Vagina (tissue), 2 donors: ENCODE results near the gene TLNRD1.

Source experiments
- POLR2A ChIP-seq, 2 donors: fragments of 450-650 bp; IDR thresholded peaks; one replicate each; pipeline ENCODE4 v1.6.1; 2017; ENCODE audit warnings: antibody characterized with exemption in 2 of 2, mild to moderate bottlenecking in 2 of 2, moderate library complexity in 2 of 2
- TF ChIP-seq, protein P1 (sequence below), 3 experiments: fragments of 450-650 bp in 2 of 3; fragments of 200-600 bp in 1 of 3; sonication (generic) in 1 of 3; IDR thresholded peaks; one replicate each; pipeline ENCODE4 v1.5.1; 2017 to 2019; ENCODE audit warnings: antibody characterized with exemption in 3 of 3, mild to moderate bottlenecking in 2 of 3, moderate library complexity in 2 of 3

- TF ChIP-seq, protein P1, sequence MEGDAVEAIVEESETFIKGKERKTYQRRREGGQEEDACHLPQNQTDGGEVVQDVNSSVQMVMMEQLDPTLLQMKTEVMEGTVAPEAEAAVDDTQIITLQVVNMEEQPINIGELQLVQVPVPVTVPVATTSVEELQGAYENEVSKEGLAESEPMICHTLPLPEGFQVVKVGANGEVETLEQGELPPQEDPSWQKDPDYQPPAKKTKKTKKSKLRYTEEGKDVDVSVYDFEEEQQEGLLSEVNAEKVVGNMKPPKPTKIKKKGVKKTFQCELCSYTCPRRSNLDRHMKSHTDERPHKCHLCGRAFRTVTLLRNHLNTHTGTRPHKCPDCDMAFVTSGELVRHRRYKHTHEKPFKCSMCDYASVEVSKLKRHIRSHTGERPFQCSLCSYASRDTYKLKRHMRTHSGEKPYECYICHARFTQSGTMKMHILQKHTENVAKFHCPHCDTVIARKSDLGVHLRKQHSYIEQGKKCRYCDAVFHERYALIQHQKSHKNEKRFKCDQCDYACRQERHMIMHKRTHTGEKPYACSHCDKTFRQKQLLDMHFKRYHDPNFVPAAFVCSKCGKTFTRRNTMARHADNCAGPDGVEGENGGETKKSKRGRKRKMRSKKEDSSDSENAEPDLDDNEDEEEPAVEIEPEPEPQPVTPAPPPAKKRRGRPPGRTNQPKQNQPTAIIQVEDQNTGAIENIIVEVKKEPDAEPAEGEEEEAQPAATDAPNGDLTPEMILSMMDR (IDR thresholded peaks at IDR 0.05), result no peak
- TF ChIP-seq POLR2A (IDR thresholded peaks at IDR 0.05), result no peak
Measured at GRCh38 chr15:81031203-81031602, 30.5 kb downstream of the TLNRD1 start.
